Activated T-helper 2 cell treated with anti-CD3 and anti-CD28 coated beads, Interferon-gamma antibody, Interleukin-2, Interleukin-4, amounts not matched to agents 10 μg/mL and 5 μg/mL and 100 μg/mL, durations not matched to agents 14 hours and 24 hours and 36 hours (primary cell): ENCODE measurements around the gene MRPL44. TPM values are rescaled to one million over a fixed set of nuclear protein-coding genes. Genes with fewer than 3 reads are reported as not detected.

ENCODE experiments used
- DNase-seq: peaks from one replicate; pipeline ENCODE4 v3.0.0; 2021; ENCODE audit warnings: low spot score
- H3K27ac Mint-ChIP-seq: one replicate; pipeline ENCODE4 v1.8.0; 2021; ENCODE audit warnings: mixed read lengths
- H3K27me3 Mint-ChIP-seq: one replicate; pipeline ENCODE4 v1.8.0; 2021; ENCODE audit warnings: low read depth, mixed read lengths
- H3K36me3 Mint-ChIP-seq: one replicate; pipeline ENCODE4 v1.8.0; 2021; ENCODE audit warnings: low read depth, mixed read lengths
- H3K4me1 Mint-ChIP-seq: one replicate; pipeline ENCODE4 v1.8.0; 2021; ENCODE audit warnings: low read depth, mixed read lengths
- H3K4me3 Mint-ChIP-seq: one replicate; pipeline ENCODE4 v1.8.0; 2021; ENCODE audit warnings: low read depth, mild to moderate bottlenecking, moderate library complexity, mixed read lengths
- H3K9me3 Mint-ChIP-seq: one replicate; pipeline ENCODE4 v1.8.0; 2021; ENCODE audit warnings: mixed read lengths
- intact Hi-C: fragments of 100-400 bp; cut with micrococcal nuclease; formaldehyde crosslinking; loops from one replicate; pipeline ENCODE4 v1.15.1; 2023
- total RNA-seq: library from RNA; stranded (reverse); gene quantifications from 2 replicates; pipeline ENCODE4 v1.2.3, GENCODE V29; 2022

Gene MRPL44
- total RNA-seq, 1 donor from 2014 or later: 34.3 TPM

DNA sequence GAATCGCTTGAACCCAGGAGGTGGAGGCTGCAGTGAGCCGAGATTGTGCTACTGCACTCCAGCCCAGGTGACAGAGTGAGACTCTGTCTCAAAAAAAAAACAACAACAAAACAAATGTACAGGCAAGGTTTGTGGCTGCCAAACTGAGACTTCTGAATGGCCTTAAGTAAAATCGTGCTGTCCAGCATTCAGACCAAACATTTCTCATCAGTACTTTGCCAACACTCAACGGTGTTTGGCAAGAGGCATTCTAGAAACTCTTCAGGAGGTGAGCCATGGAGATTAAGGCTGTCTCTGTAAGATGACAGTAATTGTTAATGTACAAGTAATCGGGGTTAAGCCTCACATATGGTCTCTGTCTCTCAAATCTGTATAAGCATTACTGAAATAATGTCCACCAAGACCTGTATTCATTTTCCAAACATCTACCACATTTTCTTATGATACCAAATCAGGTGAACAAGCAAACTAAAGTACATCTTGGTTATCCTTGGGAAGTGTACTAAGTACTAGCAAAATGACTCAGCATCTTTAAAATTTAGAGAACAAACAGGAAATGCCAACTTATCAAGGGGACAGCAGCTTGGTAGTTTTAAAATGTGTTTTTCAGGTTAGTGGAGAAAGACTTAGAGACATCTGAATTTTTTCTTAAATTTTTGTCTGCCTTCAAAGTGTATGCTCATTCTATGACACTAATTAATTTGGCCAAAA is 52.5 kb downstream of the MRPL44 start:
- Mint-ChIP-seq H3K9me3 (peaks cover 3% of the 10 kb centered on the region), H3K36me3 (peaks cover 9% of the 10 kb centered on the region), H3K4me3 (no peak overlapping the region), H3K4me1 (peaks cover 13% of the 10 kb centered on the region), H3K27ac (no peak overlapping the region), H3K27me3 (no peaks in the 10 kb centered on the region)
- no peak for DNase-seq
- intact Hi-C loops: no loop called here

DNA sequence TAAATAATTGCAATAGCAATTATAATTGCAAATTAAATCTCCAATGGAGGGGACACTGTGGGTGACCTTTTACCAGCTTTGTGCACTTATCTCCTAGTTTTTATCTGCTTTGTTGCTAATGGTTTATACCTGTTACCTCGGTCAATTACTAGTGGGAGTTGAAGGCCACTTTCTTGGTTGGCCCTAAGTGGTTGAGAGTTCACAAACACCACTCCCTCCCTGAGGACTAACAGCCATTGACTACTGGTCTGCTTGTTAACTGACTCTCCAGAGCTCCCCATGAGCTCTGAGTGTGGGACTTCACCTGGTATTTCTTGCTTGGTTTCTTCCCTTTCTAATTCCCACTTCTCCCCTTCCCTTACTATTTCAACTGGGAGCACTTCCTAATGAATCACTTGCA is 54.6 kb downstream of the MRPL44 start:
- DNase-seq: no peak
- Mint-ChIP-seq H3K9me3 (peaks cover 3% of the 10 kb centered on the region), H3K4me3 (no peak overlapping the region), H3K27ac (no peak overlapping the region), H3K36me3 (peaks cover 9% of the 10 kb centered on the region), H3K4me1 (peaks cover 25% of the 10 kb centered on the region), H3K27me3 (no peaks in the 10 kb centered on the region)
- intact Hi-C loops: no loop called here

DNA sequence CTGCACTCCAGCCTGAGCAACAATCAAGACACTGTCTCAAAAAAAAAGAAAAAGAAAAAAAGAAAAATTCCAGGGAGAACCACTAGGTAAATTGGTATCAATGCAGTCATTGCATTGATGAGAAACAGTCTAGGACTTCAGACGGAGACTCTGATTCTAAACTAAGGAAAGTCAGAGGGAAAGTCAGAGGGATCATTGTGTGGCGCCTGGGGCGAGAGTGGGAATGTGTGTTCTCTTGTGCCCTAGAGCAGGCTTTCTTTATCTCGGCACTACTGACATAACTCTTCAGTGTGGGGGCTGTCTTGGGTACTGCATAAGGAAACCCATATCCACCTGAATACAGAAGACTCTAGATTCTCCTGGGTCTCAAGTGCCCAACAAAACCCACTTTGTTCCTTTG is 57.1 kb downstream of the MRPL44 start:
- Mint-ChIP-seq H3K9me3 (peaks cover 3% of the 10 kb centered on the region), H3K36me3 (peaks cover 9% of the 10 kb centered on the region), H3K4me1 (peaks cover 28% of the 10 kb centered on the region), H3K4me3 (no peak overlapping the region), H3K27ac (no peak overlapping the region), H3K27me3 (no peaks in the 10 kb centered on the region)
- no peak for DNase-seq
- intact Hi-C loops: no loop called here

DNA sequence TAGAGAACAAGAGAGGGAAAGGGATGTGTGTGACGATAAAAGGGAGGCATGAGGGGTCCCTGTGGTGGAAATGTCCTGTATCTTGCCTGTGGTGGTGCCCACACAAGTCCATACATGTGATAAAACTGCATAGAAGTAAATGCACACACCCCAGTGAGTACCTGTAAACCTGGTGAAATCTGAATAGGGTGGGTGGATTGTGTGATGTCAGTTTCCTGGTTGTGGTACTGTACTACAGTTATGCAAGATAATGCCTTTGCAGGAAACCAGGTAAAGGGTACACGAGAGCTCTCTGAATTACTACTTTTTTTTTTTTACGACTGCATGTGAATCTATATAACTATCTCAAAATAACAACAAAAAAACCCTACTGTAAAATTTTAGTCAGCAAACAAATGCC is 59.7 kb downstream of the MRPL44 start:
- intact Hi-C loops: no loop called here
- no peak for DNase-seq
- H3K27ac Mint-ChIP-seq: no peak overlapping the region
- H3K27me3 Mint-ChIP-seq: no peaks in the 10 kb centered on the region
- no peak overlapping the region for H3K4me3 Mint-ChIP-seq
- peaks cover 15% of the 10 kb centered on the region for H3K4me1 Mint-ChIP-seq
- peaks cover 7% of the 10 kb centered on the region for H3K9me3 Mint-ChIP-seq
- H3K36me3 Mint-ChIP-seq: peaks cover 5% of the 10 kb centered on the region

Other genes starting within 250 kb of the MRPL44 start
- gene AP1S3, start 119.9 kb upstream of the MRPL44 start, total RNA-seq: 12.7 and 13.9 TPM in 2 replicates
- 22.2 and 23.3 TPM in 2 replicates for gene WDFY1, start 12.1 kb upstream of the MRPL44 start, total RNA-seq
- gene SERPINE2, start 81.8 kb downstream of the MRPL44 start, total RNA-seq: 18.3 and 19.2 TPM in 2 replicates